GM12892 (cell line): Measurements from ENCODE around the gene SLC7A8.

Experiments used
- POLR2A ChIP-seq: IDR thresholded peaks from 2 replicates; pipeline ENCODE4 v1.6.1; 2011; ENCODE audit warnings: low read depth, low read length, control low read depth
- POLR2AphosphoS5 ChIP-seq: IDR thresholded peaks from 2 replicates; pipeline ENCODE4 v1.6.1; 2011; ENCODE audit warnings: low read depth, low read length, control low read depth
- TAF1 ChIP-seq: IDR thresholded peaks from 2 replicates; pipeline ENCODE4 v1.6.1; 2011; ENCODE audit warnings: low read depth, mild to moderate bottlenecking, control low read depth, low read length, borderline replicate concordance

- no peak for TF ChIP-seq TAF1
- TF ChIP-seq POLR2AphosphoS5: no peak
- TF ChIP-seq POLR2A: no peak
Observed at GRCh38 chr14:23195552-23196101, 12.2 kb upstream of the SLC7A8 start.
